HEK293T (cell line): ENCODE data around the gene CCT6A.

Experiments
- ARNT ChIP-seq: fragments of 450-650 bp; IDR thresholded peaks from 2 replicates; pipeline ENCODE4 v1.6.1; 2017; ENCODE audit warnings: mild to moderate bottlenecking
- BHLHE40 ChIP-seq: fragments of 450-650 bp; IDR thresholded peaks from 2 replicates; pipeline ENCODE4 v1.6.1; 2016; ENCODE audit warnings: mild to moderate bottlenecking, moderate library complexity, borderline replicate concordance
- ELF4 ChIP-seq: fragments of 450-650 bp; IDR thresholded peaks from 2 replicates; pipeline ENCODE4 v1.6.1; 2017; ENCODE audit warnings: antibody characterized with exemption
- FOXM1 ChIP-seq: fragments of 450-650 bp; IDR thresholded peaks from 2 replicates; pipeline ENCODE4 v1.6.1; 2017; ENCODE audit warnings: mild to moderate bottlenecking, borderline replicate concordance
- HDGF ChIP-seq: fragments of 450-650 bp; IDR thresholded peaks from 2 replicates; pipeline ENCODE4 v1.6.1; 2017; ENCODE audit warnings: antibody characterized with exemption, borderline replicate concordance
- L3MBTL2 ChIP-seq: fragments of 450-650 bp; conservative IDR thresholded peaks from 2 replicates; pipeline ENCODE4 v1.6.1; 2016; ENCODE audit warnings: mild to moderate bottlenecking
- NFRKB ChIP-seq: fragments of 450-650 bp; IDR thresholded peaks from 2 replicates; pipeline ENCODE4 v1.6.1; 2016; ENCODE audit warnings: mild to moderate bottlenecking, moderate library complexity
- SP1 ChIP-seq: fragments of 450-650 bp; IDR thresholded peaks from 2 replicates; pipeline ENCODE4 v1.6.1; 2017
- SUZ12 ChIP-seq: fragments of 450-650 bp; IDR thresholded peaks from 2 replicates; pipeline ENCODE4 v1.6.1; 2016; ENCODE audit warnings: mild to moderate bottlenecking
- TARDBP ChIP-seq: fragments of 450-650 bp; IDR thresholded peaks from 2 replicates; pipeline ENCODE4 v1.6.1; 2016
- ZNF384 ChIP-seq: fragments of 450-650 bp; IDR thresholded peaks from 2 replicates; pipeline ENCODE4 v1.6.1; 2016

DNA sequence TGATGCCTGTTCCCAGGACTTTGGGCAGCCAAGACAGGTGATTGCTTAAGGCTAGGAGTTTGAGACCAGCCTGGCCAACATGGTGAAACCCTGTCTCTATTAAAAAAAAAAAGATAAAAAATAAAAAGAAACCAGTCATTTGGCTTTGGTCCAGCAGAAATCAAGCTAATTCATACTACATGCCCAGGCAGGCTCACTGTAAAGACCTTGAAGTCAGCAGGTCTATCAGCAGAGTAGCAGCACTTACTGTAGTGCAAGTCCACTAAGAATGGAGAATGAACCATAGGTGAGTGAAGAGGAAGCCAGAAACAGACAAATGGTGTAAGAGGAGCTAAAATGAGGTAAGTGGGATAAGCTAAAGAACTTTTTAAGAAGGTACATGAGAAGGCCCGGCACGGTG lies 25.0 kb upstream of the CCT6A start:
- TF ChIP-seq TARDBP (no peak), FOXM1 (no peak), L3MBTL2 (no peak), ELF4 (no peak), NFRKB (no peak), HDGF (no peak), ZNF384 (no peak), ARNT (no peak), SP1 (no peak), SUZ12 (no peak), BHLHE40 (no peak)
